Thymus (tissue), 11 donors: ENCODE results near the gene CXXC5. TPM values are rescaled to one million over a fixed set of nuclear protein-coding genes. Genes with fewer than 3 reads are reported as not detected.
"Not testable (repeated sequence)": the region's sequence is repeated elsewhere in the genome, so short reads cannot be mapped to it uniquely, and the experiment has no call there.

ENCODE experiments used
- DNase-seq, 9 donors: peaks; one replicate each; pipeline ENCODE4 v3.0.0-alpha.2; 2013; ENCODE audit warnings: low spot score in 9 of 9, low read depth in 6 of 9, missing footprints in 1 of 9
- H3K27ac ChIP-seq, 2 donors: one replicate each; pipeline ENCODE4 v1.5.1; 2013; ENCODE audit warnings: control low read depth in 1 of 2, low read depth in 1 of 2, low read length in 1 of 2, mild to moderate bottlenecking in 1 of 2, moderate library complexity in 1 of 2
- H3K27me3 ChIP-seq, 2 donors: one replicate each; pipeline ENCODE4 v1.5.1; 2013; ENCODE audit warnings: low read length in 1 of 2; ENCODE audit not compliant: control insufficient read depth in 2 of 2, insufficient read depth in 1 of 2
- H3K36me3 ChIP-seq, 2 donors: one replicate each; pipeline ENCODE4 v1.5.1; 2013; ENCODE audit warnings: low read length in 1 of 2, mild to moderate bottlenecking in 1 of 2, moderate library complexity in 1 of 2; ENCODE audit not compliant: control insufficient read depth in 2 of 2, insufficient read depth in 2 of 2
- H3K4me1 ChIP-seq, 2 donors: one replicate each; pipeline ENCODE4 v1.5.1; 2013; ENCODE audit warnings: low read length in 2 of 2; ENCODE audit not compliant: control insufficient read depth in 2 of 2, insufficient read depth in 2 of 2
- H3K4me3 ChIP-seq, 2 donors: one replicate each; pipeline ENCODE4 v1.5.1; 2013; ENCODE audit warnings: low read length in 2 of 2, control low read depth in 1 of 2, mild to moderate bottlenecking in 1 of 2
- H3K9me3 ChIP-seq, 2 donors: one replicate each; pipeline ENCODE4 v1.5.1; 2013; ENCODE audit warnings: low read length in 1 of 2, mild to moderate bottlenecking in 1 of 2; ENCODE audit not compliant: control insufficient read depth in 2 of 2, insufficient read depth in 1 of 2
- WGBS: extraction: QIAGEN DNeasy Blood & Tissue Kit; methylation state at CpG from one replicate; pipeline ENCODE4 v1.1.7; 2013; 5-methylcytosine and 5-hydroxymethylcytosine counted together
- polyA plus RNA-seq: library from polyadenylated mRNA; stranded (reverse); fragments of 200-250 nt; gene quantifications from one replicate; pipeline ENCODE4 v1.2.3, GENCODE V29; 2013
- total RNA-seq: library from RNA; stranded (reverse); fragments of 120-200 nt; gene quantifications from one replicate; pipeline ENCODE4 v1.2.4, GENCODE V29; 2013
- donor health status: healthy.

Gene CXXC5
- total and polyA plus RNA-seq, 2 donors = 47.9 to 73.2 TPM

DNA sequence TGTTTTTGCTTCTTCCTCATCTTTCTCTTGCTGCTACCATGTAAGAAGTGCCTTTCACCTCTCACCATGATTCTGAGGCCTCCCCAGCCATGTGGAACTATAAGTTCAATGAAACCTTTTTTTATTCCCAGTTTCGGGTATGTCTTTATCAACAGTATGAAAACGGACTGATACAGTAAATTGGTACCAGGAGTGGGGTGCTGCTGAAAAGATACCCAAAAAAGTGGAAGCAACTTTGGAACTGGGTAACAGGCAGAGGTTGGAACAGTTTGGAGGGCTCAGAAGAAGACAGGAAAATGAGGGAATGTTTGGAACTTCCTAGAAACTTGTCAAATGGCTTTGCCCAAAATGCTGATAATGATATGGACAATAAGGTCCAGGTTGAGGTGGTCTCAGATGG lies 70.3 kb downstream of the CXXC5 start:
- Histone ChIP-seq H3K36me3 (peaks cover 4 to 23% of the 10 kb centered on the region in 2 donors), H3K9me3 (peaks cover 0 to 13% of the 10 kb centered on the region in 2 donors)
- DNase-seq, H3K27me3 ChIP-seq, H3K4me3 ChIP-seq, H3K4me1 ChIP-seq, H3K27ac ChIP-seq: not testable (repeated sequence)
- 100% methylated on average over 2 of the region's 2 CpGs for WGBS

DNA sequence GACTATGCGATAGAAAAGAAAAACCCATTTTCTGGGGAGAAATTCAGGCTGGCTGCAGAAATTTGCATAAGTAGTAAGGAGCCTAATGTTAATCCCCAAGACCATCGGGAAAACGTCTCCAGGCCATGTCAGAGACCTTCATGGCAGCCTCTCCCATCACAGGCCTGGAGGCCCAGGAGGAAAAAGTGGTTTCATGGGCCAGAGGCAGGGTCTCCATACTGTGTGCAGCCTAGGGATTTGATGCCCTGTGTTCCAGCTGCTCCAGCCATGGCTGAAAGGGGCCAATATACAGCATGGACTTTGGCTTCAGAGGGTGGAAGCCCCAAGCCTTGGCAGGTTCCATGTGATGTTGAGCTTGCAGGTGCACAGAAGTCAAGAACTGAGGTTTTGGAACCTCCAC lies 71.8 kb downstream of the CXXC5 start:
- H3K4me1 ChIP-seq, DNase-seq, H3K4me3 ChIP-seq, H3K27ac ChIP-seq, H3K27me3 ChIP-seq: not testable (repeated sequence)
- 96% methylated on average over 3 of the region's 3 CpGs for WGBS
- H3K36me3 ChIP-seq = peaks cover 7 to 32% of the 10 kb centered on the region in 2 donors
- peaks cover 0 to 13% of the 10 kb centered on the region in 2 donors for H3K9me3 ChIP-seq

- peaks cover 11 to 38% of the 10 kb centered on the region in 2 donors for H3K36me3 ChIP-seq
- DNase-seq = no peak
- WGBS = 96% methylated on average over 4 of the region's 4 CpGs
- H3K4me1 ChIP-seq = no peaks in the 10 kb centered on the region
- no peaks in the 10 kb centered on the region for H3K27me3 ChIP-seq
- H3K9me3 ChIP-seq = peaks cover 0 to 11% of the 10 kb centered on the region in 2 donors
- H3K27ac ChIP-seq = no peak overlapping the region
- no peak overlapping the region for H3K4me3 ChIP-seq
Observed at GRCh38 chr5:139723986-139724587, 75.9 kb downstream of the CXXC5 start.

DNA sequence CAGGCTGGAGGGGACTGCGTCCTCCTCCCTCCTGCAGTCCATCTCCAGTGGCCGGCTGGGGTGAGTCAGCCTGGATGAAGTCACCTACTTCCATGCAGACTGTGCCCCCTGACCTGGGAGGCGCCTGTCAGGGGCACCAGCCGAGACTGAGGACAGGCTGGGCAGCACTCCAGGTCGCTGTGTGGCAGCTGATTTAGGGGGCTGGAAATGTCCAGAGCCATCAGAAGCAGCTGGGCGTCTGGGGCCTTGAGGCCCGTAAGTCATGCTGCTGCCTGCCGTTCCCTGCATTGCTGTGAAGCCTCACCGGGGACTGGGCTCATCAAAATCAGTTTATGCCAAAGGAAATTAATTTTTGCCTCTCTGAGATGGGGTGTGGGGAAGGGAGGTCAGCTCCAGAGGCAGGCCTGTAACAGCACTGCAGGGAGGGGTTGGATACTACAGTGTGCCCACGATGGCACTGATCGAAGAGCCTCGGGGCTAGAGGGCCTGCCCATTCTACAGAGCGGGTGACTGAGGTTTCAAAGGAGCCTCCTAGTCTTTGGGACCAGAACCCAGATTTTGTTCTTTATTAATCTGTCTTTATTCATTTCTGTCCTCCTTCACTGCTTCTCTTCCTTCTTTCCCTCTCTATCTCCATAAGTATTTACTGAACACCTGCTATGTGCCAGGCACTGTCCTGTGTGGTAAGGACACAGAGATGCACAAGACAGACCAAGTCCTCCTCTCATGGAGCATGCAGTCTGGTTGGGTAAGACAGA lies 77.1 kb downstream of the CXXC5 start:
- DNase-seq = no peak
- no peaks in the 10 kb centered on the region for H3K27me3 ChIP-seq
- peaks cover 0 to 2% of the 10 kb centered on the region in 2 donors for H3K9me3 ChIP-seq
- no peak overlapping the region for H3K4me3 ChIP-seq
- H3K27ac ChIP-seq = no peak overlapping the region
- H3K36me3 ChIP-seq = peaks cover 14 to 38% of the 10 kb centered on the region in 2 donors
- H3K4me1 ChIP-seq = no peaks in the 10 kb centered on the region
- 98% methylated on average over 13 of the region's 13 CpGs for WGBS

DNA sequence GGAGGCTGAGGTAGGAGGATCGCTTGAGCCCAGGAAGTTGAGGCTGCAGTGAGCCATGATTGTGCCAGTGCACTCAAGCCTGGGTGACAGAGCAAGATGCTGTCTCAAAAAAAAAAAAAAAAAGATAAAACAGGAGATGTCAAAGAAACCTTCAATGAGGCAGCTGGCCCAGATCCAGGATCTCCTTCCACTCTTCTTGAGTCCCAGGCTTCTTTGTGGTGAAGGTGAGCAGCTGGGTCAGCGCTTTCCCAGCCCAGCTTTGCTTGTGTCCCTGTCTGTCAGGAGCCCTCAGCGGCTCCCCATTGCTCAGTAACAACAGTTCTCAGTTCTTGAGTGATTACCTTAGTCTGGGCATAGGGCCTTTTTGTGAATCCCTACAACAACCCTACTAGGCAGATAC lies 78.1 kb downstream of the CXXC5 start:
- no peak for DNase-seq
- H3K27ac ChIP-seq = no peak overlapping the region
- WGBS = 97% methylated on average over 3 of the region's 3 CpGs
- H3K9me3 ChIP-seq = no peaks in the 10 kb centered on the region
- H3K4me1 ChIP-seq = no peaks in the 10 kb centered on the region
- peaks cover 16 to 41% of the 10 kb centered on the region in 2 donors for H3K36me3 ChIP-seq
- H3K4me3 ChIP-seq = no peak overlapping the region
- H3K27me3 ChIP-seq = no peaks in the 10 kb centered on the region

DNA sequence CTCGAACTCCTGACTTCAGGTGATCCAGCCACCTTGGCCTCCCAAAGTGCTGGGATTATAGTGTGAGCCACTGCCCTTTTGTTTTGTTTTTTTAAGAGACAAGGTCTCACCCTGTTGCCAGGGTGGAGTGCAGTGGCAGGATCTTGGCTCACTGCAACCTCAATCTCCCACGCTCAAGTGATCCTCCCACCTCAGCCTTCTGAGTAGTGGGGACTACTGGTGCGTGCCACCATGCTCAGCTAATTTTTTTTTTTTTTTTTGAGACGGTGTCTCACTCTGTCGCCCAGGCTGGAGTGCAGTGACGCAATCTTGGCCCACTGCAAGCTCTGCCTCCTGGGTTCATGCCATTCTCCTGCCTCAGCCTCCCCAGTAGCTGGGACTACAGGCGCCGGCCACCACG lies 79.5 kb downstream of the CXXC5 start:
- H3K4me3 ChIP-seq, H3K9me3 ChIP-seq, H3K27ac ChIP-seq, H3K4me1 ChIP-seq, H3K27me3 ChIP-seq, DNase-seq: not testable (repeated sequence)
- H3K36me3 ChIP-seq = peaks cover 15 to 37% of the 10 kb centered on the region in 2 donors
- WGBS = 97% methylated on average over 9 of the region's 9 CpGs

GRCh38 chr5:139731281-139731680 lies 83.1 kb downstream of the CXXC5 start:
- Histone ChIP-seq H3K4me1 (no peaks in the 10 kb centered on the region), H3K27me3 (no peaks in the 10 kb centered on the region), H3K4me3 (no peak overlapping the region), H3K36me3 (peaks cover 5 to 13% of the 10 kb centered on the region in 2 donors), H3K9me3 (no peaks in the 10 kb centered on the region), H3K27ac (no peak overlapping the region)
- WGBS = 97% methylated on average over 3 of the region's 3 CpGs
- DNase-seq = no peak

DNA sequence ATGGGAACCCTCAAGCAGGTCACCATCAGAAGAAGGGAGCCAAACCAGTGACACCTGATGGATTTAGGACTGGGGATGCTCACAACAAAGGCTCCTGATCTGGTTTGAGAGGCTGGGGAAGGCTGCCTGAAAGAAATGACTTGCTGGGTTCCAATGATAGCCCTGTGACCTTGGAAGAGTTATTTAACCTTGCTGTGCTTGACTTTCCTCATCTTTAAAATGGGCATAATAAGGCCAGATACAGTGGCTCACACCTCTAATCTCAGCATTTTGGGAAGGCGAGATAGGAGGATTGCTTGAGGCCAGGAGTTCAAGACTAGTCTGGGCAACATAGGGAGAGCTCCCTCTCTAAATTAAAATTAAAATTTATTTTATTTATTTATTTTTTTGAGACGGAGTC lies 83.9 kb downstream of the CXXC5 start:
- Histone ChIP-seq H3K27ac (no peak overlapping the region), H3K4me3 (no peak overlapping the region), H3K4me1 (no peaks in the 10 kb centered on the region), H3K27me3 (no peaks in the 10 kb centered on the region), H3K9me3 (no peaks in the 10 kb centered on the region), H3K36me3 (peaks cover 5 to 10% of the 10 kb centered on the region in 2 donors)
- over 99% methylated on average over 2 of the region's 2 CpGs for WGBS
- DNase-seq = no peak

GRCh38 chr5:139733010-139733688 lies 85.0 kb downstream of the CXXC5 start:
- Histone ChIP-seq H3K27ac (no peak overlapping the region), H3K4me1 (no peaks in the 10 kb centered on the region), H3K4me3 (no peak overlapping the region), H3K36me3 (peaks cover 5 to 9% of the 10 kb centered on the region in 2 donors), H3K9me3 (no peaks in the 10 kb centered on the region), H3K27me3 (no peaks in the 10 kb centered on the region)
- 97% methylated on average over 12 of the region's 12 CpGs for WGBS
- DNase-seq = no peak
